HepG2 (cell line): Measurements from ENCODE around the gene RSPH10B. TPM values are rescaled to one million over a fixed set of nuclear protein-coding genes. Genes with fewer than 3 reads are reported as not detected.
"Not testable (repeated sequence)": the region's sequence is repeated elsewhere in the genome, so short reads cannot be mapped to it uniquely, and the experiment has no call there.

Source experiments
- ATAC-seq: fragments of 200-7000 bp; cut with Tn5 transposase; 3 replicates; pipeline ENCODE4 v1.9.1; 2020; ENCODE audit warnings: mild to moderate bottlenecking, moderate library complexity
- BruUV-seq: library from RNA; stranded (reverse); fragments of 400-500 nt; replicated peaks from 2 replicates; lab custom pipeline; 2021; lab: Mats Ljungman, UMichigan
- CTCF ChIA-PET: fragments of 300-600 bp; formaldehyde crosslinking; extraction: SDS; loops from one replicate; lab custom pipeline; 2021; ENCODE audit warnings: low total read pairs, inconsistent platforms, low intra/inter-chr PET ratio; lab: Yijun Ruan, JAX
- POLR2A ChIA-PET: fragments of 350-600 bp; sonication (Branson Sonifier 250); formaldehyde crosslinking; loops from one replicate; lab custom pipeline; 2020; ENCODE audit warnings: antibody characterized with exemption, inconsistent platforms; lab: Yijun Ruan, JAX
- DNase-seq: peaks from one replicate; pipeline ENCODE4 v3.0.0-alpha.2; 2015; ENCODE audit warnings: low spot score
- FAIRE-seq: peaks from 3 replicates; lab custom pipeline; 2011; peaks lifted over from hg19 to GRCh38; lab: Jason Lieb, UNC
- H2AFZ ChIP-seq: one replicate; pipeline ENCODE4 v1.6.1; 2011; ENCODE audit warnings: low read length, inconsistent platforms
- H3K27ac ChIP-seq: fragments of 300-600 bp; 3 replicates; pipeline ENCODE4 v1.8.0; 2011; ENCODE audit warnings: mixed run types, mild to moderate bottlenecking, mixed read lengths, low read length, inconsistent platforms; ENCODE audit not compliant: insufficient read depth; ENCODE audit errors: extremely low read length
- H3K27me3 ChIP-seq, 2 experiments: fragments of 200-600 bp in 1 of 2; 2 replicates in 1 of 2; 3 replicates in 1 of 2; pipeline versions ENCODE4 v1.6.0 to v1.8.0; 2011; ENCODE audit warnings: low read length in 2 of 2, mild to moderate bottlenecking in 2 of 2, moderate library complexity in 2 of 2, inconsistent platforms in 1 of 2; ENCODE audit not compliant: insufficient read depth in 2 of 2, control insufficient read depth in 1 of 2
- H3K36me3 ChIP-seq, 2 experiments: fragments of 200-600 bp in 1 of 2; replicated peaks in 1 of 2; 2 replicates in 1 of 2; 3 replicates in 1 of 2; pipeline versions ENCODE4 v1.5.1 to v1.8.0; 2011; ENCODE audit warnings: low read length in 2 of 2, inconsistent platforms in 1 of 2; ENCODE audit not compliant: insufficient read depth in 2 of 2, control insufficient read depth in 1 of 2
- H3K4me1 ChIP-seq: 2 replicates; pipeline ENCODE4 v1.5.1; 2012; ENCODE audit warnings: low read length, inconsistent platforms; ENCODE audit not compliant: insufficient read depth
- H3K4me2 ChIP-seq: 2 replicates; pipeline ENCODE4 v1.6.0; 2011; ENCODE audit warnings: low read depth, low read length, inconsistent platforms
- H3K4me3 ChIP-seq, 3 experiments: fragments of 200-600 bp in 1 of 3; sonication (generic), shearing (Covaris generic) in 1 of 3; replicated peaks in 1 of 3; 2 replicates each; pipeline ENCODE4 v1.5.1; 2011 to 2016; ENCODE audit warnings: low read length in 3 of 3, inconsistent platforms in 2 of 3, low read depth in 2 of 3, mild to moderate bottlenecking in 2 of 3, control low read depth in 1 of 3, mixed read lengths in 1 of 3; ENCODE audit not compliant: insufficient read depth in 1 of 3
- H3K79me2 ChIP-seq: one replicate; pipeline ENCODE4 v1.6.1; 2011; ENCODE audit warnings: low read length, inconsistent platforms; ENCODE audit not compliant: insufficient read depth
- H3K9ac ChIP-seq: 2 replicates; pipeline ENCODE4 v1.6.0; 2011; ENCODE audit warnings: mild to moderate bottlenecking, low read depth, low read length, inconsistent platforms; ENCODE audit not compliant: insufficient read depth
- H3K9me3 ChIP-seq: 2 replicates; pipeline ENCODE4 v1.5.1; 2012; ENCODE audit warnings: mild to moderate bottlenecking, low read length
- H4K20me1 ChIP-seq: 2 replicates; pipeline ENCODE4 v1.6.0; 2011; ENCODE audit warnings: inconsistent platforms, mild to moderate bottlenecking, low read length, moderate library complexity; ENCODE audit not compliant: insufficient read depth
- WGBS: methylation state at CpG from one replicate; pipeline ENCODE4 v1.1.6; 2017; ENCODE audit warnings: low lambda C conversion rate; 5-methylcytosine and 5-hydroxymethylcytosine counted together
- in situ Hi-C: cut with HindIII; loops from 2 replicates; pipeline ENCODE4 v1.10.0; 2017; ENCODE audit warnings: low pct_unique_long_range_greater_than_20kb; ENCODE audit not compliant: extremely low pct_ligation_motif_present
- intact Hi-C: fragments of 100-400 bp; cut with micrococcal nuclease; formaldehyde crosslinking; loops from one replicate; pipeline ENCODE4 v1.10.0; 2022; ENCODE audit not compliant: unreplicated experiment
- polyA plus RNA-seq, 8 experiments: library from polyadenylated mRNA; depleted of rRNA in 3 of 8; stranded (reverse) in 7 of 8; unstranded in 1 of 8; fragments of >200 nt; fragmentation: Illumina TruSeq in 4 of 8; extraction: Trizol in 4 of 8; gene quantifications; 2 replicates each; pipeline versions ENCODE4 v1.2.1 to v1.2.3, GENCODE V29; 2011 to 2016; ENCODE audit warnings: low read depth in 4 of 8, missing spikeins in 1 of 8, mixed read lengths in 1 of 8; ENCODE audit not compliant: insufficient read depth in 1 of 8
- total RNA-seq, 5 experiments: library from RNA; depleted of rRNA; stranded (reverse); fragments of >200 nt; fragmentation: Illumina TruSeq; extraction: Trizol; gene quantifications; 2 replicates each; pipeline ENCODE4 v1.2.3, GENCODE V29; 2016; ENCODE audit warnings: low read depth in 1 of 5

RSPH10B gene
- total and polyA plus RNA-seq, 2 of the 13 experiments (the other 11 are each of a cell fraction or from before 2014, with no cell fraction given), result not detected

GRCh38 chr7:5987061-5987460, 16.6 kb upstream of the RSPH10B start:
- ATAC-seq, H3K79me2 ChIP-seq, H3K4me3 ChIP-seq, CTCF ChIA-PET, H3K4me2 ChIP-seq, H3K27ac ChIP-seq, H3K9ac ChIP-seq, H2AFZ ChIP-seq, H3K27me3 ChIP-seq, FAIRE-seq, H3K4me1 ChIP-seq, intact Hi-C loops, POLR2A ChIA-PET, in situ Hi-C loops, DNase-seq, H3K9me3 ChIP-seq, H4K20me1 ChIP-seq: not testable (repeated sequence)
- H3K36me3 ChIP-seq, result peaks cover 0 to 21% of the 10 kb centered on the region in 2 experiments; a peak in 2 of 5 replicates
- BruUV-seq, result TSS peak; percentile 56
- 97% methylated on average over 15 of the region's 15 CpGs for WGBS

- BruUV-seq, result TSS peak; percentile 70
- H3K4me3 ChIP-seq, H3K9me3 ChIP-seq, CTCF ChIA-PET, H3K9ac ChIP-seq, H3K4me2 ChIP-seq, H3K4me1 ChIP-seq, in situ Hi-C loops, H3K79me2 ChIP-seq, H3K27ac ChIP-seq, H4K20me1 ChIP-seq, DNase-seq, H3K36me3 ChIP-seq, intact Hi-C loops, H2AFZ ChIP-seq, H3K27me3 ChIP-seq, POLR2A ChIA-PET: not testable (repeated sequence)
- 76% methylated on average over 2 of the region's 12 CpGs for WGBS
- FAIRE-seq (peak; percentile 97), ATAC-seq (peak; percentile 91)
Observed at GRCh38 chr7:5979680-5980314, 9.3 kb upstream of the RSPH10B start.

GRCh38 chr7:5973580-5973979, 3.1 kb upstream of the RSPH10B start:
- DNase-seq, H3K27ac ChIP-seq, intact Hi-C loops, H3K79me2 ChIP-seq, H3K4me2 ChIP-seq, H3K4me1 ChIP-seq, ATAC-seq, H3K36me3 ChIP-seq, in situ Hi-C loops, H2AFZ ChIP-seq, FAIRE-seq, H3K27me3 ChIP-seq, POLR2A ChIA-PET, H3K4me3 ChIP-seq, CTCF ChIA-PET, H4K20me1 ChIP-seq, H3K9me3 ChIP-seq, BruUV-seq, H3K9ac ChIP-seq: not testable (repeated sequence)
- no CpG with 5 or more reads among the region's 8 CpGs for WGBS
